ENCODE results near the gene IL36G.

DNA sequence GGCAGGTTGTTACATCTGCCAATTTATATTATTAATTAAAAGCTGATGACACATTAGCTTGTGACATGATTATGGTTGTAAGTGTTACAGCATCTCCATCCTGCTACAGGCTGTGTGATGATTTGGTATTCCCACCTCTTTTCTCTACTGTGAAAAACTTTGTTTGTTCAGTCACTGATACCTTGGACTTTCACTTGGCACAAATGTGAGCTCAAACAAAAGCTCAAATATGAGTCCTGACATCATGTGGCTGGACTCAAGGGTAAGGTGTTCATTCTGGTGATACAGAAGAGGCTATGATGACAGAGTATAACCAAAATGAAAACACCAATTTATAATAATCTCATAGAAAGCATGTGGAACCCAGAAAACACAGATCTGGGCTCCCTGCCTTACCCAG lies 16.0 kb downstream of the IL36G start:
- TF ChIP-seq, protein P1, sequence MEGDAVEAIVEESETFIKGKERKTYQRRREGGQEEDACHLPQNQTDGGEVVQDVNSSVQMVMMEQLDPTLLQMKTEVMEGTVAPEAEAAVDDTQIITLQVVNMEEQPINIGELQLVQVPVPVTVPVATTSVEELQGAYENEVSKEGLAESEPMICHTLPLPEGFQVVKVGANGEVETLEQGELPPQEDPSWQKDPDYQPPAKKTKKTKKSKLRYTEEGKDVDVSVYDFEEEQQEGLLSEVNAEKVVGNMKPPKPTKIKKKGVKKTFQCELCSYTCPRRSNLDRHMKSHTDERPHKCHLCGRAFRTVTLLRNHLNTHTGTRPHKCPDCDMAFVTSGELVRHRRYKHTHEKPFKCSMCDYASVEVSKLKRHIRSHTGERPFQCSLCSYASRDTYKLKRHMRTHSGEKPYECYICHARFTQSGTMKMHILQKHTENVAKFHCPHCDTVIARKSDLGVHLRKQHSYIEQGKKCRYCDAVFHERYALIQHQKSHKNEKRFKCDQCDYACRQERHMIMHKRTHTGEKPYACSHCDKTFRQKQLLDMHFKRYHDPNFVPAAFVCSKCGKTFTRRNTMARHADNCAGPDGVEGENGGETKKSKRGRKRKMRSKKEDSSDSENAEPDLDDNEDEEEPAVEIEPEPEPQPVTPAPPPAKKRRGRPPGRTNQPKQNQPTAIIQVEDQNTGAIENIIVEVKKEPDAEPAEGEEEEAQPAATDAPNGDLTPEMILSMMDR (IDR thresholded peaks at IDR 0.05): no peak
- TF ChIP-seq POLR2AphosphoS5 (IDR thresholded peaks at IDR 0.05): no peak

All from prostate gland (tissue), 2 donors.